Gastrocnemius medialis (tissue), 4 donors: ENCODE measurements around the gene CHST8.

Source experiments
- POLR2A ChIP-seq, 2 donors: fragments of 450-650 bp; IDR thresholded peaks; one replicate each; pipeline ENCODE4 v1.6.1; 2017; ENCODE audit warnings: antibody characterized with exemption in 2 of 2, mild to moderate bottlenecking in 2 of 2, moderate library complexity in 2 of 2
- TF ChIP-seq, protein P1 (sequence below), 5 experiments: fragments of 450-650 bp in 3 of 5; fragments of 200-600 bp in 2 of 5; sonication (generic) in 2 of 5; IDR thresholded peaks in 4 of 5; conservative IDR thresholded peaks in 1 of 5; 1 replicate in 4 of 5; 2 replicates in 1 of 5; pipeline ENCODE4 v1.5.1; 2016 to 2019; ENCODE audit warnings: antibody characterized with exemption in 5 of 5, mild to moderate bottlenecking in 3 of 5, moderate library complexity in 3 of 5

DNA sequence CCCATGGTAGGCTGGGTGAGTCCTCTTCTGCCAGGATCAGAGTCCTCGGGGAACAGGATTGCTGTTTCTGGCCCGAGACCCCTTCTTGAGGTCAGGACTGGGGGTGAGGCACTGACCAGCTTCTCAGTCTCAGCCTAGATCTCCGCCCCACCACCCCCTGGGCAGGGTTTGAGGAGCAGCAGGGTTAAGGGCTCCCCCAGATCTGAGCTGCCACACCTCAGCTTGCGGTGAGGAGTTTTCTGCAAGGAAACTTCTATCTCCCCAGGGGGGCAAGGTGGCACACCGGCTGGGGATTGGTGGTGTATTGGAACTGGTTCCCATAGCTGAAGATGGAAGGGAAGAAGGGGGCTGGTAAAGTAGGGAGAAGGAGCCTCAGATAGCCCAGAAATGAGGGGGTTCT lies 19.5 kb downstream of the CHST8 start:
- TF ChIP-seq, protein P1, sequence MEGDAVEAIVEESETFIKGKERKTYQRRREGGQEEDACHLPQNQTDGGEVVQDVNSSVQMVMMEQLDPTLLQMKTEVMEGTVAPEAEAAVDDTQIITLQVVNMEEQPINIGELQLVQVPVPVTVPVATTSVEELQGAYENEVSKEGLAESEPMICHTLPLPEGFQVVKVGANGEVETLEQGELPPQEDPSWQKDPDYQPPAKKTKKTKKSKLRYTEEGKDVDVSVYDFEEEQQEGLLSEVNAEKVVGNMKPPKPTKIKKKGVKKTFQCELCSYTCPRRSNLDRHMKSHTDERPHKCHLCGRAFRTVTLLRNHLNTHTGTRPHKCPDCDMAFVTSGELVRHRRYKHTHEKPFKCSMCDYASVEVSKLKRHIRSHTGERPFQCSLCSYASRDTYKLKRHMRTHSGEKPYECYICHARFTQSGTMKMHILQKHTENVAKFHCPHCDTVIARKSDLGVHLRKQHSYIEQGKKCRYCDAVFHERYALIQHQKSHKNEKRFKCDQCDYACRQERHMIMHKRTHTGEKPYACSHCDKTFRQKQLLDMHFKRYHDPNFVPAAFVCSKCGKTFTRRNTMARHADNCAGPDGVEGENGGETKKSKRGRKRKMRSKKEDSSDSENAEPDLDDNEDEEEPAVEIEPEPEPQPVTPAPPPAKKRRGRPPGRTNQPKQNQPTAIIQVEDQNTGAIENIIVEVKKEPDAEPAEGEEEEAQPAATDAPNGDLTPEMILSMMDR (IDR thresholded peaks at IDR 0.05 in 4 of 5, conservative IDR thresholded peaks at IDR 0.05 in 1 of 5), result no peak
- no peak for TF ChIP-seq POLR2A (IDR thresholded peaks at IDR 0.05)
